ENCODE results near the gene CERCAM. TPM values are rescaled to one million over a fixed set of nuclear protein-coding genes. Genes with fewer than 3 reads are reported as not detected.
A peak's percentile ranks its signal among the peaks of the same experiment; 100 is the strongest.
"Not testable (repeated sequence)": the region's sequence is repeated elsewhere in the genome, so short reads cannot be mapped to it uniquely, and the experiment has no call there.

Gene CERCAM
- total RNA-seq, 1 experiment from 2014 or later = 12.2 TPM

- Histone ChIP-seq H3K9me3 (ENCODE audit: low read length) (no peaks in the 10 kb centered on the region), H2AFZ (ENCODE audit: low read length) (0 out of 2 replicates have a peak overlapping the region, but pooled peaks have one; percentile 88), H3K4me3 (ENCODE audit: low read length) (peak overlapping the region; percentile 75; the same call in 1 of the 2 replicates), H3K36me3 (ENCODE audit: insufficient read depth, low read length) (no peaks in the 10 kb centered on the region), H3K9me2 (replicated peaks; ENCODE audit: insufficient read depth, low read length) (no peaks in the 10 kb centered on the region), H3K27me3 (ENCODE audit: low read length) (no peaks in the 10 kb centered on the region), H3K27ac (ENCODE audit: low read length) (no peak overlapping the region), H3K79me2 (ENCODE audit: low read length) (no peaks in the 10 kb centered on the region), H4K20me1 (ENCODE audit: insufficient read depth, low read depth, low read length) (0 out of 2 replicates have a peak, but pooled peaks cover 4% of the 10 kb centered on the region), H3K9ac (ENCODE audit: low read length) (peak overlapping the region; percentile 74; the same call in 1 of the 2 replicates), H3K4me1 (ENCODE audit: low read length) (peaks cover 28% of the 10 kb centered on the region), H3K4me2 (ENCODE audit: low read depth, low read length, poor library complexity, severe bottlenecking) (peak overlapping the region; percentile 79)
- no peak for DNase-seq
These were observed 1.4 kb upstream of the CERCAM start for GRCh38 chr9:128419061-128419925.

DNA sequence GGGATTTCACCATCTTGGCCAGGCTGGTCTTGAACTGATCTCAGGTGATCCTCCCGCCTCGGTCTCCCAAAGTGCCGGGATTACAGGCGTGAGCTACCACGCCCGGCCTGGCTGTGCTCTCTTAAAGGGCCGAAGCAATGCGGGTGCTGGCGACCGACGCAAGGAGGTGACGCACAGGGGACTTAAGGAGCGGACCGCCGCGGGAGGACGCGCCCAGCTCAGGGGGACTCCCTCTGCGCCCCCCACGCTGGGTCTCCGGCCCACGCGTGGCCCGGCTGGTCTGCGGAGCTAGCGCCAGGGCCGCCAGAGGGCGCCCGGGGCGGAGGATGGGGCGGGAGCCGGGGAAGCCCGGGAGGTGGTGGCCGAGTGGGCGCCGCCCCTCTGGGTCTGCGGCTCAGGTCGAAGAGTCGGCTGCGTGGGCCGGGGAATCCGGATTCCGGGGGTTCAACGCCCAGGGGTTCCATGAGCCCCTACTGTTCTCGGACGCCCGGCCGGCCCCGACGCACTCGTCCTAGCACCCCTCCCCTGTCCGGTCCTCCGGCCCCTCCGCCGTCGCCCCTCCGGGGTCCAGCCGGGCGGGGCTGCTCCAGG lies 502 bp upstream of the CERCAM start:
- H2AFZ ChIP-seq (ENCODE audit: low read length) = peak overlapping the region; percentile 88
- no peaks in the 10 kb centered on the region for H3K36me3 ChIP-seq (ENCODE audit: insufficient read depth, low read length)
- H3K9me3 ChIP-seq (ENCODE audit: low read length) = no peaks in the 10 kb centered on the region
- H3K9me2 ChIP-seq (replicated peaks; ENCODE audit: insufficient read depth, low read length) = no peaks in the 10 kb centered on the region
- H3K27me3 ChIP-seq (ENCODE audit: low read length) = no peaks in the 10 kb centered on the region
- 0 out of 2 replicates have a peak, but pooled peaks cover 4% of the 10 kb centered on the region for H4K20me1 ChIP-seq (ENCODE audit: insufficient read depth, low read depth, low read length)
- H3K79me2 ChIP-seq (ENCODE audit: low read length) = no peaks in the 10 kb centered on the region
- H3K4me3 ChIP-seq (ENCODE audit: low read length) = peak overlapping the region; percentile 75
- H3K27ac ChIP-seq (ENCODE audit: low read length) = no peak overlapping the region
- DNase-seq = peak; percentile 91
- H3K9ac ChIP-seq (ENCODE audit: low read length) = peak overlapping the region; percentile 74
- H3K4me2 ChIP-seq (ENCODE audit: low read depth, low read length, poor library complexity, severe bottlenecking) = peak overlapping the region; percentile 79
- peaks cover 28% of the 10 kb centered on the region for H3K4me1 ChIP-seq (ENCODE audit: low read length)

DNA sequence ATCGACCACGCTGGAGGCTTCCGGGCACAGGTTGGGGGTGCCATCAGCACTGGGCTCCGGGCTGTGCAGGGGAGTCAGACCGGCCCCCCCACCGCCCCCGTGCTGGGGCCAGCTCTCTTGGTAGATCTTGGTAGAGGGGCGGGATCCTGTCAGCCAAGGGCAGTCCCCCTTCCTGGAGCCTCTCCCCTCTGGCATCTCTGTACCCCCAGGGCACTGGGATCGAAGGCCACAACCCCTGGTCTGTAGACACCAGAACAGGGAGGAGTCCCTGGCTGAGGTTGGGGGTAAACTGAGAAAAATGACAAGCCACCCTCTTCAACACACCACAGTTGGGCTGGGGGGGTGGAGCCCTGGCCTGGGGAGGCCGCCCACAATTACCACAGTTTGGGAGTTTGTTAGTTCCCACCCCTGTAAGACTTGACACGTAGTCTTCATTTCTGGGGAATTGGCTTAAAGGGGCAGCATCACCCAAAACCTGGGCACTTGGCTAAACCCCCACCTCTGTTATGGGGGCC lies 882 bp downstream of the CERCAM start:
- Histone ChIP-seq H3K9ac (ENCODE audit: low read length) (peak overlapping the region; percentile 74), H3K4me3 (ENCODE audit: low read length) (peak overlapping the region; percentile 75), H3K36me3 (ENCODE audit: insufficient read depth, low read length) (no peaks in the 10 kb centered on the region), H3K9me3 (ENCODE audit: low read length) (no peaks in the 10 kb centered on the region), H3K27me3 (ENCODE audit: low read length) (no peaks in the 10 kb centered on the region), H3K79me2 (ENCODE audit: low read length) (no peaks in the 10 kb centered on the region), H3K4me2 (ENCODE audit: low read depth, low read length, poor library complexity, severe bottlenecking) (peak overlapping the region; percentile 79), H3K27ac (ENCODE audit: low read length) (no peak overlapping the region), H3K9me2 (replicated peaks; ENCODE audit: insufficient read depth, low read length) (no peaks in the 10 kb centered on the region), H3K4me1 (ENCODE audit: low read length) (peaks cover 21% of the 10 kb centered on the region), H4K20me1 (ENCODE audit: insufficient read depth, low read depth, low read length) (0 out of 2 replicates have a peak, but pooled peaks cover 4% of the 10 kb centered on the region), H2AFZ (ENCODE audit: low read length) (peak overlapping the region; percentile 88)
- DNase-seq = no peak

DNA sequence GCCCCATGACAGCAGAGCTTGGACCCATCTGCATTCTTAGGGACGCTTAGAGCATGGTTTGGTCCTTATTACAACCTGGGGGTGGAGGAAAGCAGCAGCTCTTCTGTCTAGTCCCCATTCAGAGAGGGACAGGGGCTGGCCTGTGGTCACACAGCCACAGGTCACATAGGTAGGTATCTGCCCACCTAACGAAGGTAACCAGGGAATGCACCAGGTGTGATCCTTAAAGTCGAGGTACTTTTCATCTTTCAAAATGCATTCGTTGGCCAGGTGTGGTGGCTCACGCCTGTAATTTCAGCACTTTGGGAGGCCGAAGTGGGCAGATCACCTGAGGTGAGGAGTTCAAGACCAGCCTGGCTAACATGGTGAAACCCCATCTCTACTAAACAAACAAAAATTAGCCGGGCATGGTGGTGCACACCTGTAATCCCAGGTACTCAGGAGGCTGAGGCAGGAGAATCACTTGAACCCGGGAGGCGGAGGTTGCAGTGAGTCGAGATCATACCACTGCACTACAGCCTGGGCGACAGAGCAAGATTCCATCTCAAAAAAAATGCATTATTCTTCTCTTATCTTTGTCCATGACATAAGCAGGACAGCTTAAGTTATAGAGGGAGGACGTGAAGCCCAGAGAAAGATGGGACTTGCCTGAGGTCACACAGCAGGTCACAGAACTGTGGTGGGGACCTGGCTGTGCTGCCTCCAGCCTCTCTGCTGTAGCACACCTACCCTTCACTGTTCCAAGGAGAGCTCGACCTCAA lies 1.5 kb downstream of the CERCAM start:
- Histone ChIP-seq H3K4me2 (ENCODE audit: low read depth, low read length, poor library complexity, severe bottlenecking) (peak overlapping the region; percentile 79), H3K4me1 (ENCODE audit: low read length) (peaks cover 18% of the 10 kb centered on the region), H3K9ac (ENCODE audit: low read length) (peak overlapping the region; percentile 74), H3K4me3 (ENCODE audit: low read length) (peak overlapping the region; percentile 75; the same call in 1 of the 2 replicates)
- not testable (repeated sequence) for DNase-seq; H3K9me2 ChIP-seq (replicated peaks; ENCODE audit: insufficient read depth, low read length); H4K20me1 ChIP-seq (ENCODE audit: insufficient read depth, low read depth, low read length); H3K9me3 ChIP-seq (ENCODE audit: low read length); H2AFZ ChIP-seq (ENCODE audit: low read length); H3K27me3 ChIP-seq (ENCODE audit: low read length); H3K36me3 ChIP-seq (ENCODE audit: insufficient read depth, low read length); H3K79me2 ChIP-seq (ENCODE audit: low read length); H3K27ac ChIP-seq (ENCODE audit: low read length)

DNA sequence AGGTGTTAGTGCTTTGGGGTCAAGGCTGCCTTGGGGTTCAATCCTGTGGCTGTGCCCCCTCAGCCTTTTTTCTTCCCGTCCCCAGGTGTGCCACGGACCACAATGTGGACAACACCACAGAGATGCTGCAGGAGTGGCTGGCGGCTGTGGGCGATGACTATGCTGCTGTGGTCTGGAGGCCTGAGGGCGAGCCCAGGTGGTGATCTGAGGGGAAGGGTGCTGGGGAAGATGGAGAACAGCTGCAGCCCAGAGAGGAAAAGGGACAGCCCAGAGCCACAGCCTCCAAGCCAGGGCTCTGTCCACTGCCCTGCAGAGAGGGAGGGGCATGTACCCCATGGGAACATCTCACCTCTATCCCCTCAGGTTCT lies 2.1 kb downstream of the CERCAM start:
- Histone ChIP-seq H4K20me1 (ENCODE audit: insufficient read depth, low read depth, low read length) (0 out of 2 replicates have a peak, but pooled peaks cover 4% of the 10 kb centered on the region), H3K36me3 (ENCODE audit: insufficient read depth, low read length) (no peaks in the 10 kb centered on the region)

DNA sequence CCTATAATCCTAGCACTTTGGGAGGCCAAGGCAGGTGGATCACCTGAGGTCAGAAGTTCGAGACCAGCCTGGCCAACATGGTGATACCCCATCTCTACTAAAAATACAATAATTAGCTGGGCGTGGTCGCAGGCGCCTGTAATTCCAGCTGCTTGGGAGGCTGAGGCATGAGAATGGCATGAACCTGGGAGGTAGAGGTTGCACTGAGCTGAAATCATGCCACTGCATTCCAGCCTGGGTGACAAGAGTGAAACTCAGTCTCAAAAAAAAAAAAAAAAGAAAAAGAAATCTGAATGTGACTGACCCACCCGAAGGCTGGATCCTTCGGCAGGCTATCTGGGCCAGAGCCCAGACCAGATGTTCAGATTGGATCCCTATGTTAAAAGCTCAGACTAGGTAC lies 2.7 kb downstream of the CERCAM start:
- H3K9me3 ChIP-seq (ENCODE audit: low read length); H3K36me3 ChIP-seq (ENCODE audit: insufficient read depth, low read length); H3K4me2 ChIP-seq (ENCODE audit: low read depth, low read length, poor library complexity, severe bottlenecking); H3K79me2 ChIP-seq (ENCODE audit: low read length); H2AFZ ChIP-seq (ENCODE audit: low read length); H3K4me3 ChIP-seq (ENCODE audit: low read length); DNase-seq; H3K27ac ChIP-seq (ENCODE audit: low read length); H3K27me3 ChIP-seq (ENCODE audit: low read length); H3K9ac ChIP-seq (ENCODE audit: low read length); H4K20me1 ChIP-seq (ENCODE audit: insufficient read depth, low read depth, low read length); H3K9me2 ChIP-seq (replicated peaks; ENCODE audit: insufficient read depth, low read length): not testable (repeated sequence)
- H3K4me1 ChIP-seq (ENCODE audit: low read length) = peaks cover 18% of the 10 kb centered on the region

More for the DNA sequence above, 2.1 kb downstream of the CERCAM start:
- Histone ChIP-seq H3K27ac (ENCODE audit: low read length) (no peak overlapping the region), H3K27me3 (ENCODE audit: low read length) (no peaks in the 10 kb centered on the region), H3K4me1 (ENCODE audit: low read length) (peaks cover 18% of the 10 kb centered on the region), H3K4me2 (ENCODE audit: low read depth, low read length, poor library complexity, severe bottlenecking) (no peak overlapping the region), H3K4me3 (ENCODE audit: low read length) (no peak overlapping the region), H3K9ac (ENCODE audit: low read length) (no peak overlapping the region), H3K79me2 (ENCODE audit: low read length) (no peaks in the 10 kb centered on the region), H2AFZ (ENCODE audit: low read length) (no peak overlapping the region), H3K9me2 (replicated peaks; ENCODE audit: insufficient read depth, low read length) (no peaks in the 10 kb centered on the region), H3K9me3 (ENCODE audit: low read length) (no peaks in the 10 kb centered on the region)
- DNase-seq = no peak

DNA sequence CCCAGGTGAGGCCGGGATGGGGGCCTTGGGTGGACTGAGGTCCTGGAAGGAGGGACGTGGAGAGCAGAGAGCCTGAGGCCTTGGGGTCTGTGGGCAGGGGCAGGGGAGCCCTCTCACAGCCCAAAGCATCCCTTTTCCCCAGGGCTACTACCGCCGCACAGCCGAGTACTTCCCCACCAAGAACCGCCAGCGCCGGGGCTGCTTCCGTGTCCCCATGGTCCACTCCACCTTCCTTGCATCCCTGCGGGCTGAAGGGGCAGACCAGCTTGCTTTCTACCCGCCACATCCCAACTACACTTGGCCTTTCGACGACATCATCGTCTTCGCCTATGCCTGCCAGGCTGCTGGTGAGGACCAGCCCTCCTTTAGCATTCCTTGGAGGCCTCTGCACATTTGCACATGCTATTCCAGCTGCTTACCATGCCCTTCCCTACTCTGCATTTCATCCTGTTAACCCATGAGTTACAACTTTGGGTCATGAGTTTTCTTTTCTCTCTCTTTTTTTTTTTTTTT lies 3.7 kb downstream of the CERCAM start:
- no peaks in the 10 kb centered on the region for H3K79me2 ChIP-seq (ENCODE audit: low read length)
- H3K27ac ChIP-seq (ENCODE audit: low read length) = no peak overlapping the region
- peaks cover 17% of the 10 kb centered on the region for H3K4me1 ChIP-seq (ENCODE audit: low read length)
- no peak overlapping the region for H2AFZ ChIP-seq (ENCODE audit: low read length)
- no peak overlapping the region for H3K4me2 ChIP-seq (ENCODE audit: low read depth, low read length, poor library complexity, severe bottlenecking)
- no peaks in the 10 kb centered on the region for H3K9me3 ChIP-seq (ENCODE audit: low read length)
- no peak overlapping the region for H3K9ac ChIP-seq (ENCODE audit: low read length)
- no peak overlapping the region for H3K4me3 ChIP-seq (ENCODE audit: low read length)
- no peaks in the 10 kb centered on the region for H3K36me3 ChIP-seq (ENCODE audit: insufficient read depth, low read length)
- H4K20me1 ChIP-seq (ENCODE audit: insufficient read depth, low read depth, low read length) = 0 out of 2 replicates have a peak, but pooled peaks cover 4% of the 10 kb centered on the region
- no peak for DNase-seq
- no peaks in the 10 kb centered on the region for H3K27me3 ChIP-seq (ENCODE audit: low read length)
- H3K9me2 ChIP-seq (replicated peaks; ENCODE audit: insufficient read depth, low read length) = no peaks in the 10 kb centered on the region

Data from Karpas-422 (cell line).